NCI-H1048 (cell line): ENCODE data around the gene TRPV2.
"Not testable (repeated sequence)": the region's sequence is repeated elsewhere in the genome, so short reads cannot be mapped to it uniquely, and the experiment has no call there.

Source experiments
- DNase-seq: peaks from one replicate; lab custom pipeline; 2025; lab: John Stamatoyannopoulos, UW

TRPV2 gene

DNA sequence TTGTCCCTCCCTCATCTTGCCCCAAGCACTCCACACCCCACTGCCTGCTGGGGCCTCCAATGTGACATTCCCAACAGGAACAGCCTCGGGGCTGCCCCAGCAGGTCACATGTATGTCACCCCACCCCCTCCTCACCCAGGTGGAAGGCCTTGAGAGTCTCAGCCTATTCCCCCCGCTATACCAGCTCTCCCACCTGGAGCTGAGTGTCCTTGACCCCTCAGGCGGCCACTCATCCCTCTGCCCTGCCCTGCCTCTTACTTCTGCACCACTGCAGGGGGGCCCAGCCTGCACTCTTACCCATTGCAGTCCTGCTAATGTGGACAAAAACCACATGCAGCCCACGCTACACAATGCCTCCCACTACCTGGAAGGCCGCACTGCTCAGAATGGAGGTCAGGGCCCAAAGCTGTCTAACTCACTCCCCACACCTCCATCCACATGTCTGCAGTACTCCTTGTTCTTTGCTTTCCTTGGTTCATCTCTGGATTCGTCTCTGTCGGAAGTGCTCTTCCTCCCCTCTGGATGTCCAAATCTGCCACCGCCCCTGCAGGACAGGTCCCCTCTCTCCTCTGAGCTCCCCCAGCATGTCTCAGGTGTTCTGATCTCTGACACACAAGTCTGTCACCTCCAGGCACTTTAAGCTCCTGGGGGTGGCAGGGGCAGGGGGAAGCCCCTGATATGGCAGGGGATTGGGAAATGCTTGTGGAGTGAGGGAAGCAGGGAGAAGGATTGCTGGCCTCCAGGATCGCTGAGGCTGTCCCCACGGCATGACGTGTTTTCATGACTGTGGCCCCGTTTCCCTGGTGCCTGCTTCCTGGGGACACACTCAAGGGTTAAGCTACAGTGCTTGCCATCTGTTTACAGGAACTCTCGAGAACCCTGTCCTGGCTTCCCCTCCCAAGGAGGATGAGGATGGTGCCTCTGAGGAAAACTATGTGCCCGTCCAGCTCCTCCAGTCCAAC is 20.8 kb downstream of the TRPV2 start:
- no peak for DNase-seq

DNA sequence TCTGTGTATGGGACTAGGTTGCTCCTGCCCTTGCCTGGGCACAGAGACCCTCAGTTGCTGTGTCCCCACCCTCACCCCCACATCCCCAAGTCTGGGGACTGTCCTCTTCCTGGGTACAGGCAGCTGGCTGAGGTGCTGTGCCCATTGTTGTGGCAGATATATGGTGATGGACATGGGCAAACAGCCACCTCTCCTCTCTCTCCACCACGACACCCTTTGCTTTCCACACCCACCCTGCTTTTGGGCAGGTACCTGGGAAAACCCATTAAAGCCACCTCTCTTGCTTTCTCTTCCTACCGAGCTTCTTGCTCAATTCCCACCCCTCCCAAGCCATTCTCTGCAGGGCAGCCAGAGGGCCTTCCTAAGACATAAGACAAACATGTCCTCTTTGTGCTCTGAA is 21.7 kb downstream of the TRPV2 start:
- DNase-seq, result no peak

DNA sequence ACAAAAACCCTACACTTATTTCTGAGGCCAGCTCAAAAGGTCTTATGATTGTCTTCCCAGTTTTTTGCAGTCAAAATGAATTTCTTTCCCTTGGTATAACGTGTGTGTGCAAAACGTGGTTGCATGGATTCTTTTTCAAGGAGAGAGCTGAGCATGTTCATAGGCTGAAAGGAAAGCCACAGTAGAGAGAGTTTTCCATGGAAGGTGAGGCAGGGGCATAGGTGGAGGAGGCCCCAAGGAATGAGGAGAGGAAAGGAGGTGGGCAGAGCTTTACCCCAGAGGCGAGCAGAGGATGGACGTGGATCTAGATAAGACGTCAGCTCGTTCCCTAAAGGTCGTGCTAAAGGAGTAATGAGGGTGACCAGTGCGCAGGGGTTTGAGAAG is 22.8 kb downstream of the TRPV2 start:
- DNase-seq, result no peak

DNA sequence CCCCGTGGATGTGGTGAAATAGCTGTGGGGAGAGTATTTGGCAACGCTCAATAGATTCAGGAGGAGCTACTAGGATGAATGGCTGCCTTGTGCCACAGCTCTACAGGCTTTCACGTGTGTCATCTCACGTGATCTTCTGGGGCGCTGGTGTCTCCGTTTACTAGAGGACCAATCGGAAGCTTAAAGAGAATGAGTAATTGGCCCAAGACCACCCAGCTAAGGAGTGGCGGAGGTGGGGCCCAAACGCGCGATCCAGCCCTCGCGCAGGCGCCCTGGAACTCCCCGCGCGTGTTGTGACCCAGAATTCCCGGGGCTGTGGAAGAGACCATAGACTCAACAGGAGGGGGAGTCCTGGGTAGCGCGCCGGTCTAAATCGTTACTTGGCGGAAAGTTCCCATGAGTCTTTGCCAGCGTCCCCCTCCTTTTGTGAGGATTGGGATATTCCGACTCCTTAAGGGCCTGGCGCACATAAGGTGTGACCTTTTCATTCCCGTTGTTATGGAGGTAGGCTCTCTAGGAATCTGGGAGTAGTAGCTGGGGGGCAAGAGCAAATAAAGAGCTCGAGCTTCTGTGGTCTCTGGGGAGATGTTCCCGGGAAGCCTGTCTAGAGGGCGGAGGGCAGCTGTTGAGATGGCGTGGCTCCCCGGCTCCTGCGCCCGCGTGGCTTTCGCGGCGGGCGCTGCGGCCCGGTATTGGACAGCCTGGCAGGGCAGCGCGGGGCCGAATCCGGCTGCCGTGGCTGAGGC is 23.4 kb downstream of the TRPV2 start:
- peak; percentile 97 for DNase-seq

DNA sequence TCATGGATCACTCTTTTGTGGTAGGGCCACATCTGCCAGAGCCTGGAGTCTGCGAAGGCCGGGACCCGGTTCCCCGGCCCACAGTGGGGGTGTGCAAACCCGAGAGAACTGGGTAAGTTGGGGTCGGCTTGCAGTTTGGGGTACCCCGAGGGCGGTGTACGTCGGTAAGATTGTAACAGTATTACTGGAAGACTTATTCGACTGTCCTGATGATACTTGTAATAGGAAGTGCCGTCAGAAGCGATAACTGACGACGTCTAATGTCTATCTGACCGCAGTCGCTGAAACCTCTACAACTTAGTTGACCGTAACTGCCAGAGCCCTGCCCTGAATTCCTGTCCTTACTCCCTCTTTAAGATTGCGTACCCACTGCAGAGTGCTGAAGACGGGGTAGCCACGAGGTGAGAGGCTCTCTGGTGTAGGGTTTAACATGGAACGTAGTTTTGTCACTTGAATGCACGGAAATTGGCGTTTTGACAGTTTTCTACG is 24.0 kb downstream of the TRPV2 start:
- DNase-seq, result no peak

DNA sequence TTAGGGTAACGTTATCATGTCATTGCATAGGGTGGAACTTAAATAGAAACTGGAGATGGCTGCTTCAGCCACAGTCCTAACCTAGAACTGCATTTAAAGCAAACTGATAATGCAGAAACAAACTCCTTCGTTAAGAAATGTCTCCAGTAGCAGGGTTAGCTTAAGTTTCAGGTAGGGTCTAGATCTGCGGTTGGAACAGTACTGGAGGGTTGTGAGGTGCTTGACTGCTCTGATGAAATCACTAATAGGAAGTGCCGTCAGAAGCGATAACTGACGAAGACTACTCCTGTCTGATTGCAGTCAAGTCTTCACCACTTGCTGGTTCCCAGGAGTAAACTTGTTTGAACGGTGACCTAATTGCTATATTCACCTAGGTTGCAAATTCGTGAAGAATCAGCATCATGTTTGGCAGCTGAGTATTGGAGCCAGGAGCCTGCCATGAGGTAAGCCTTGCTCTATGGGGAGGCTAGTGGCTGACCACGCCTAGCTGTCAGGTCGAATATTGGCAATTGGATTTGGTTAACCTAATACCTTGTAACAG is 24.5 kb downstream of the TRPV2 start:
- DNase-seq, result no peak

DNA sequence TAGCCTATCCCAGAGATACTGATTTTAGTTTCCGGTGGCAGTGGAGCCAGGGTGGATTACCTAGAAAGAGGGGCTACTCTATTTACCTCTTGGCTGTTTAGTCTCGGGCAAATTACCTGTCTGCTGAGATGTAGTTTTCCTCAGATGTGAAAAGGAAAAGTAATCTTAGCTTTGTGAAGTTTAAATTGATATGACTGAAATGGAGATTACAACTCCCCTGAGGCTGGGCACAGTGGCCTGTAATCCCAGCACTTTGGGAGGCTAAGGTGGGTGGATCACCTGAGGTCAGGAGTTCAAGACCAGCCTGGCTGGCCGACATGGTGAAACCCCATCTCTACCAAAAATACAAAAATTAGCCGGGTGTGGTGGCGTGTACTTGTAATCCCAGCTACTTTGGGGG is 25.0 kb downstream of the TRPV2 start:
- not testable (repeated sequence) for DNase-seq

DNA sequence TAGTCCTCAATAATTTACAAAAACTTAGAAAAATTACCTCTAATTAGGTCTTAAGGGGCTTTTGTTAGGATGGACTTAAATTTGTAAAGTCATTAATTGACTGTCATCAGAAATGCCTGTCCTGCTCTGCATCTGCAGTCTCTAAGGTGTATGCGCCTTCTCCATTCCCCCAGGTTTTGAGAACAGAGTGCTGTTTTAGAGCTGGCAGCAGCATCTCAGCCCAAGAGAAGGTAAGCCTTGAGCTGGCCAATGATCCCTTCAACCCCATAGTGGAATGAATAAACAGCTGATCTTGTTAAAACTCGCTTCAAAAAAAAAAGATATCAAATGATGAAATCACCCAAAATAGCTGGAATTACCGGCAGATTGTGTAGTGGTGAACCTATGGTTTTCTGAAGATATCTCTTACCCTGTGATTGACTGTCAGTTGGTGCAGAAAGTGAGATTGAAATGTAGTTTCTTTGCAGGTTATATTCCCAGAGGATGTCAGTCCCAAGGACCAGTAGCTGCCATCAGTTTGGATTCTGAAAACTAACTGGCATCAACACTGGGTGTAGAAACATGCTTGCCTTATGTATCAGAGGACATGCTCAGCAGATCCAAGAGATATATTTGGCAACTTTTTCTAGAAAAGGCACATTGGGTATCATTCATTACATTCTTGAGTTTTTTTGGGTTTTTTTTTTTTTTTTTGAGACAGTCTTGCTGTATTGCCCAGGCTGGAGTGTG is 25.7 kb downstream of the TRPV2 start:
- DNase-seq, result no peak

DNA sequence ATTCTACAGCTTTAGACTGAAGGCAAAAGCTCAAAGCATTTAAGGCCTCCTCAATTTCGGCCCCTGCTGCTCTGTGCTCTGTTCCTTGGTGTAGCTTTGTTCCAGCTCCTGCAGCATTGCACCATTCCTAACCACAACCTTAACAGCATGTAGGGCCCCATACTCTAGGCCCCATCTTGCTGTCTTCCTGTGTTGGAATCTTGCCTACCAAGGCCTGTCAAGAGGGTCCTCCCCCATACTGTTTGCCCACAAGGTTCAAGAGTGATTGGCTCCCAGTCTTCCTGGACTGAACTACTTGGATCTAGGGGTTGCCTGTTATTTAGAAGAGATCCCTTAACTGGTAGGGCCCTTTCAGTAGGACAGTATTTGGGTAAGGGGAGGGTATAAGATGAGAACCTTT is 26.8 kb downstream of the TRPV2 start:
- DNase-seq, result no peak

DNA sequence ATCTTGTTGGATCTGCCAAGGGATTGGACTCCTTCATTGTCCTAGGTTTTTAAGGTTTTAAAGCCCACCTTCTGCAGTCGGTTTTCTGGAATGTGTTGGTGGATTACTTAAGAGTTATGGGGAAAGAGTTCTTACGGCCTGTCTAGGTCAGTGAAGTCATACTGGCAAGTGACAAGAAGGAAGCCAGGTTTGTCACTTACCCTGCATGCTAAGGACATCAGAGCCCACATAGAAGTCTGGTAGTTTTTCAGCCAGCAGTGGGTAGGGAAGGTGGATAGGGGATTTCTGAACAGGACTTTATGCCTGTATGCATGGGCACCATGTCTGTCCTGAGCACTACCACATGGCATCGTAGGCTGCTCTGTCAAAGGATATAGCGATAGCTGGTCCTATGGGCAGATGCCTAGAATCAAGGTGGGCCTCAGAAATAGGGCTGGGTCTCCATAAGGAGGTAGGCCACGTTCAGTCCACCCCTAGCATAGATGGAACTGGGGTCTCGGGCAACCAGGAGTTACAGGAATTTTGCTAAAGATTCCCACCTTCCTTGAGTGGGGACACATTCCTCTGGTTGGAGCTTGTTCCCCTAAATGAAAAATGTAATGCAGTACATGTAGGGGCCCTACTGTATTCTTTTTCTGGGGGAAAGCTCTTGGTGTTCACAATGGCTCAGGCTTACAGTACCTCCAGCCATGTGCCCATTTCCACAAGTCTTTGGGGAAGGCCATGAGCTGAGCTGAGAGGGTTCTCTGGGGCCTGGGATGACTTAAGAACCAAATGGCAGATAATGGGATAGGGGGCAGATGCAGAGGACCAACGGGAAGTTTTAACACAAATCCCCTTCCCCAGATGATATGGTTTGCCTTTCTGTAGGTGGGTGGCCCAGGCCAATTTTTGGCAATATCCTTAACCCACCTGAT is 27.5 kb downstream of the TRPV2 start:
- no peak for DNase-seq

DNA sequence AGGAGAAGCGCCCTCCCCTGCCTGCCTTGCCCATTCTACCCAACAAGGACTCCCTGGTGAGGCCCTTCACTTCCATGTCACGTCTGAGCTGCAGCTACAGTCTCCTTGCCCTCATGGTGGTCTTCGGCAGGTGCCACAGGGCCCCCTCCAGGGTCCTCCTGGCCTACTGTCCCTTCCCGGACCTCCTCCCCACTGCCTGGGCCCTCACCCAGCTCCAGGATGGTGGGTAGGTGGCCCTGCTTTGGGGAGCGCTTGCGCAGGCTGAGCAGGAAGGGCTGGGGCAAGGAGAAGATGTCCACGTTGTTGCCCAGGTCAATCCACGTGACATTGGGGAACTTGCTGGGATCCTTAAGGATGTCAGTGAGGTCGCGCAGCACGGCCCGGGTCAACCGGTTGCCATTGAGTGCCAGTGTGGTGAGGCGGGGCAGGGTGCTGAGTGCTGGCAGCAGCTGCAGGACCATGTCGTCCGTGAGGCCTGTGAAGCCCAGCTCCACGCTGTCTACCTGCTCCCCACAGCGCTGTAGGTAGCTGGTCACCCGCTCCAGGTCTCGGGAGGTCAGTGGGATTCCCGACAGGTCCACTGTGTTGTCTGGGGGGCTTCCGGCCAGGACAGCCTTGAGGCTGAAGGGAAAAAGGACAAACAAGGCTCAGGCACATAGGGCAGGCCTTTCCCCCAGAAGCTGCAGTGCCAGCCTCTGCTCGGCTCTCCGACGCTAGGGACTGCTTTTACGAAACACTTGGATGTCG is 28.3 kb downstream of the TRPV2 start:
- DNase-seq, result no peak

DNA sequence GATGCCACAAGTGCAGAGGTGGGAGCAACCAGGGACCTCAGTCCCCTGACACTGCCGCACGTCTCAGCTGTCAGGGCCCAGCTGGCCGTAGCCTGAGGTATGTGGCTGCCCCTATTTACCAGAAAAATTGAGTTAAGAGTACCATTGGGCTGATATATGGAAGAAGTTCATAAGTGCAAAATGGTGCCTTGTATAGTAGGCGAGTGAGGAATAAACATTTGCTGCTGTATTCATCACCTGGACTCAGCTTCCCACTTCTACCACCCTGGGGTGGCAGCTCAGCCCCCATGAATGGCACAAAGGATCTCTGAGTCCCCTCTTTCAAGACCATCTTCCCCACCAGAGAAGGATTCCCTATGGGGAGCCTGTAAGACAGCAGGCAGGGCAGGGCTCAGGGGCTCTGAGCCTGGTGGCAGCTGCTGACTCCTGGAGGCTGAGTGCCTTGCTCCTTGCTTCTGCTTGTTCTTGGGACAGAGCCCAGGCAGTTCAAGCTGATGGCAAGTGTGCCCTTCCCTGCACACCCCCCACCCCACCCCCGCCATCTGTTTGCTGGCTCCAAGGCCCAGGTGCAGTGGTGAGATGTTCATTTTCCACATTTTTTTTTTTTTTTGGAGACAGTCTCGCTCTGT is 29.0 kb downstream of the TRPV2 start:
- no peak for DNase-seq

DNA sequence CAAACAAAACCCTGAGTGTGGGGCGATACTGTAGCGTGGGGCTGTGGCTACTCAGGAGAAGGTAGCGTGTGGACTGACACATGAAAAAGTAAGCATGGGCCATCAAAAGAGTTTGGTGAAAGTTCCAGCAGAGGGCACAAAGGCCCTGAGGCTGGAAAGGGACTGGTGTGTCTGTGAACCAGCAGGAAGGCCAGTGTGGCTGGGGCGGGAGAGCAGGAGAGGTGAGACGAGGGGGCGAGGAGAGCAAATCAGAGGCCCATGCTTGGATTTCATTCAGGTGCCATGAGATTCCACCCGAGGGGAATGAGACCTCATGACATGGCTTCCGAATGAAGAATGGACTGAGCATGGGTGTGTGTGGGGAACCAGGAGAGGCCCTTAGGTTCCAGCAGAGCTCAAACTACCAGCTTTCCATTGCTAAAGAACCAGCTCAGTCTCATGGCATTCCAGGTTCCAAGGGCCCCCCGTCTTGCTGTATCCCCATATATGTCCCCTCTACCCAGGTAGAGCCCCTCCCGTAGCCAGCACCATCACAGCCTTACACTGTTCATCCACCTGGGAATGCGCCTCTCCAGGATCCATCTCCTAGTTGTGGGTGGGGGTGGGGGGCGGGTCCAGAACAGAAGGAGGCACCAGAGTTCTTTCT is 31.1 kb downstream of the TRPV2 start:
- no peak for DNase-seq

DNA sequence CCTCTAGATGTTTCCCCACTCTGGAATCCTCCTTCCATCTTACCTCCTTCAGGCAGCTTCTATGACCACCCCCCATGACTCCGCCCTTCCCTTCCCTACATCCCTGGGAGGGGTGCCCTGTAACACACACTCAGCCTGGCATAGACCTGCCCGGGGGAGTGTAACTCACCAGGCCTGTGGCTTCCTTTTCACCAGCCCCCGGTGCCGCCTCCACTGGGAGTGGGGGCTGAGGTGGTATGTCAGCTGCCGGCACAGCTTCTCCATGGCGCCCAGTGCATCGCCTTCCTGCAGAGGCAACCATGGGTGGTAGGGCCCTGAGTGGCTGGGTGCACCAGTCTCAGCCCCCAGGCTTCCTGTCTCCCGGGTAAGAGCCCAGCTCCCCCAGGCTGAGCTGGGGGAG is 32.3 kb downstream of the TRPV2 start:
- DNase-seq, result no peak

DNA sequence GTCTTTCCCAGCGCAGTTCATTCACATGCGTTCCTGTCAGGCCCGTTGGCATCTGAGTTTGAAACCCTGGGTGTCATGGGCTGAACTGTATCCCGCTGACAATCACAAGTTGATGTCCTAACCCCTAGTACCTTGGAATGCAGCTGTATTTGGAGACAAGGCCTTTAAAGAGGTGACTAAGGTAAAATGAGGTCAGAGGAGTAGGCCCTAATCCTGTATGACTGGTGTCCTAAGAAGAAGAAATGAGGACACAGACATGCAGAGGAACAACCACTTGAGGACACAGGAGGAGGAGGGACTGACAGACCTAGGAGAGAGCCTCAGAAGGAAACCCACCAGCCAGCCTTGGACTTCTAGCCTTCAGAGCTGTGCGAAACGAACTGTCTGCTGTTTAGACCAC is 33.1 kb downstream of the TRPV2 start:
- DNase-seq, result no peak

DNA sequence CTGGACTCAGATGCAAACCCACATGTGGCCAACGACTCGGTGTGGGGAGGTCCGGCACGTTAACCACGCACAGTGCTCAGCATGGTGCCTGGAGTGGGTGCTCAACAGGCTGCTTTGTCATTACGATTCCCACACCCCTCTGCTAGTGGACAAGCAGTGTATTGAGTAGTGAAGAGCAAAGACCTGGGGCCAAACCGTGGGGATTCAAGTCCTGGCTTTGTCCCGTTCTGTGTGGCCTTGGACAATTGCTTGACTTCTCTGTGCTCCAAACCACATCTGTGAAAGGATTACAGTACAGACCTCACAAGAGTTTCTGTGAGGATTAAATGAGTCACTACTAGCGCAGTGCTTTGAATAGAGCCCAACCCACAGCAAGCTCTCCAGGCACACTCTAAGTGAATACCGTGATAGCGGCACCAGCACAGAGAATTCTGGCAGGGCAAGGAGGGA is 33.8 kb downstream of the TRPV2 start:
- DNase-seq, result no peak

DNA sequence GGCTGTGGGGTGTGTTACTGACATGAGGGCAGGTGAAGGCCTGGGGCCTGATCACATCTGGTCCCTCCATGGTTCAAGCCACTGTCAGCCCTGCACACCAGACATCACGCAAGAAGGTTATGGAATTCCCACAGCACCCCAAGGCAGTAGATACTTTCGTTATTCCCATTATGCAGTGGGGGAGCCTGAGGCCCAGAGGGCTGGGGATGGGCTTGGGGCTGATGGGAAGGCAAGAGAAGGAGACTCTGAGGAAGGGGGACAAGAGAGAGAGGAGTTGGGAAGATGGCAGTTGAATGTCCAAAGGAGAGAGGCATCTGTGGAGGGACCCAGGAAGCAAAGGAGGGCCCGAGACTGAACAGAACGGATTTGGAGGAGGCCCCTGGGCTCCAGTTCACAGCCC is 34.7 kb downstream of the TRPV2 start:
- DNase-seq, result no peak

DNA sequence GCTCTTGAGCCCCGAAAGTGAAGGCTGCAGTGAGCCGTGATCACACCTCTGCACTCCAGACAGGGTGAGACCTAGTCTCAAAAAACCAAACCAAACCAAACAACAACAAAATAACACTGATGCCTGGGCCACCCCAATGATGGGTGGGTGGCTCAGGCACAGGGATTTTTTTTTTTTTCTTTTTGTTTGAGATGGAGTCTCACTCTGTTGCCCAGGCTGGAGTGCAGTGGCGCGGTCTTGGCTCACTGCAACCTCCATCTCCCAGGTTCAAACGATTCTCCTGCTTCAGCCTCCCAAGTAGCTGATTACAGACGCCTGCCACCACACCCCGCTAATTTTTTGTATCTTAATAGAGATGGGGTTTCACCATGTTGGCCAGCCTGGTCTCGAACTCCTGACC is 36.9 kb downstream of the TRPV2 start:
- not testable (repeated sequence) for DNase-seq

DNA sequence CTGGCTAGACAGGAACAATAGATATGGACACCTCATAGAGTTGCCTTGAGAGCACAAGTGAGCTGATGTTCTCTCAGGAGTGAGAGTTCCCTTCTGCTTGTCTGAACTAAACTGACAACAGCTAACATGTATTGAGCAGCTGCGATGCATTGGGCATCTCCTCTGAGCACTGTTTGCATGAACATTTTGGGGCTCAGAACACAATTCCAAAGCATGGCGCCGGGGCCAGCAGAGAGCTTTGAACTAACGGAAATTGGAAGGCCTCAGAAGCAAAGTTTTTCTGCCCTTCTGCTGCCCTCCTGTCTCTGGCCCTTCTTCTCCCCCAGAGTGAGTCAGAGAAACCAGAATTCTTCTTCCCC is 38.1 kb downstream of the TRPV2 start:
- no peak for DNase-seq
